ENCODE results near the gene CNTNAP4.
A peak's percentile ranks its signal among the peaks of the same experiment; 100 is the strongest.

- TF ChIP-seq CTCF (IDR thresholded peaks at IDR 0.05) (no peak), RFX5 (IDR thresholded peaks at IDR 0.05; ENCODE audit: low read length) (no peak), PBX3 (IDR thresholded peaks at IDR 0.05) (no peak), MXI1 (IDR thresholded peaks at IDR 0.05; ENCODE audit: low read depth, low read length) (peak; percentile 48), POLR2AphosphoS5 (IDR thresholded peaks at IDR 0.05; ENCODE audit: low read depth, low read length) (no peak), GABPA (IDR thresholded peaks at IDR 0.05; ENCODE audit: low read depth) (no peak), IRF3 (IDR thresholded peaks at IDR 0.05; ENCODE audit: low read depth, low read length) (no peak), YY1 (IDR thresholded peaks at IDR 0.05; ENCODE audit: low read depth) (no peak), JUND (IDR thresholded peaks at IDR 0.05) (no peak)
These were observed 306.3 kb downstream of the CNTNAP4 start for GRCh38 chr16:76583466-76583865.

Measured in SK-N-SH (cell line).